ENCODE measurements around the gene FBXO38. TPM values are rescaled to one million over a fixed set of nuclear protein-coding genes. Genes with fewer than 3 reads are reported as not detected.

Gene FBXO38
- total RNA-seq, 4 donors from 2014 or later, result 70.0 to 182 (median 79.3) TPM

DNA sequence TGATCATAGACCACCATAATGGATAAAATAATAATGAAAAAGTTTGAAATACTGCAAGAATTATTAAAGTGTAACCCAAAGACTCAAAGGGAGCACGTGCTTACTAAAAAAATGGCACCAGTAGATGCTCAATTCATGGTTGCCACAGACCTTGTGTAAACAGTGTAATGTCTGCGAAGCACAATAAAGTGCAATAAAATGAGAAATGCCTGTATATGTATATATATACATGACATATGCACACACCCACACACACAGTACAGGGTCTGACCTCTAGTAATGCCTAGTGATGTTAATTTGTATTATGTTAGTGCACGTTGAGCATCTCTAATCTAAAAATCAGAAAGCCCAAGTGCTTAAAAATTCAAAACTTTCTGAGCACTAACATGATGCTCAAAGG is 52.3 kb downstream of the FBXO38 start:
- in situ Hi-C loops (cut with MboI; ENCODE audit: low pct_ligation_motif_present in 1 of 4, low pct_unique_long_range_greater_than_20kb in 1 of 4, low sequenced_read_pairs in 3 of 4) (loop anchor here in 2 of 4 donors (25.0 kb wide), 1 partner anchor 601 kb away; no protein-coding TSS in a partner anchor), intact Hi-C loops (cut with DNase I; ENCODE audit: low total_unique reads) (no loop called here)
- WGBS, 2 donors (ENCODE audit: low coverage in 1 of 2), result 52 to 64% methylated on average over 3 of the region's 3 CpGs
- no peaks in the 10 kb centered on the region for H3K4me1 ChIP-seq
- no peaks in the 10 kb centered on the region for H3K27me3 ChIP-seq
- no peak for DNase-seq
- TF ChIP-seq POLR2A (IDR thresholded peaks at IDR 0.05), result no peak
- TF ChIP-seq CTCF (IDR thresholded peaks at IDR 0.05), result no peak
- TF ChIP-seq POLR2AphosphoS5 (IDR thresholded peaks at IDR 0.05), result no peak
- no peak for TF ChIP-seq EP300 (IDR thresholded peaks at IDR 0.05; ENCODE audit: low read depth)
- no peak overlapping the region for H3K27ac ChIP-seq
- no peak overlapping the region for H3K4me3 ChIP-seq
- peaks cover 0 to 62% (median 18%) of the 10 kb centered on the region in 4 donors for H3K36me3 ChIP-seq
- H3K9me3 ChIP-seq, result no peaks in the 10 kb centered on the region

GRCh38 chr5:148437249-148437648 is 53.5 kb downstream of the FBXO38 start:
- intact Hi-C loops (cut with DNase I; ENCODE audit: low total_unique reads), result no loop called here
- peaks cover 0 to 75% (median 23%) of the 10 kb centered on the region in 4 donors for H3K36me3 ChIP-seq

DNA sequence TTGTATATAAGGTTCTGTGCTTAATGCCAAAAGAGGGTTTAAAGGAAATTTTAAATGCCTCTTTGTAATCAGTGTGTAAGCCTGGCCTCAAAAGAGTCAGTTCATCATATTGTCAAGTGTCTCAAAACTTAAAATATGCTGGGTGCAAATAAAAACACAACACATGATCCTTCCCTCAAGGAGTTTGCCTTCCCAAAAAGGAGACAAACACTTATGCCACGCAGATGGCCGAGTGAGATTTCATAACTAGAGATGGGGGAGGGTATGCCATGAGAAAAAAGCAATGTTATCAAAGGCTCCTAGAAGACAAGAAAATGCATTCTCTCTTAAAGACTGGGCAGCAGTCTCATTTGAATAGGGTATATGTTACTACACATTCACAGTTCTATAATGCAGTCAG is 55.2 kb downstream of the FBXO38 start:
- Histone ChIP-seq H3K4me3 (no peak overlapping the region), H3K27ac (no peak overlapping the region), H3K36me3 (peaks cover 0 to 71% (median 22%) of the 10 kb centered on the region in 4 donors), H3K27me3 (no peaks in the 10 kb centered on the region), H3K4me1 (peaks cover 0 to 3% (median 0%) of the 10 kb centered on the region in 4 donors), H3K9me3 (no peaks in the 10 kb centered on the region)
- intact Hi-C loops (cut with DNase I; ENCODE audit: low total_unique reads) (no loop called here), in situ Hi-C loops (cut with MboI; ENCODE audit: low pct_ligation_motif_present in 1 of 4, low pct_unique_long_range_greater_than_20kb in 1 of 4, low sequenced_read_pairs in 3 of 4) (loop anchor here in 2 of 4 donors (25.0 kb wide), 1 partner anchor 598 kb away; no protein-coding TSS in a partner anchor)
- TF ChIP-seq EP300 (IDR thresholded peaks at IDR 0.05; ENCODE audit: low read depth) (no peak), POLR2A (IDR thresholded peaks at IDR 0.05) (no peak), POLR2AphosphoS5 (IDR thresholded peaks at IDR 0.05) (no peak), CTCF (IDR thresholded peaks at IDR 0.05) (no peak)
- DNase-seq, result no peak
- 70 to 81% methylated on average over 2 of the region's 2 CpGs for WGBS, 2 donors (ENCODE audit: low coverage in 1 of 2)

More at GRCh38 chr5:148437249-148437648, 53.5 kb downstream of the FBXO38 start:
- Histone ChIP-seq H3K4me1 (no peaks in the 10 kb centered on the region), H3K27me3 (no peaks in the 10 kb centered on the region), H3K27ac (no peak overlapping the region), H3K9me3 (no peaks in the 10 kb centered on the region), H3K4me3 (no peak overlapping the region)
- WGBS, 2 donors (ENCODE audit: low coverage in 1 of 2), result 84 to 95% methylated on average over 5 to 6 of the region's 6 CpGs
- in situ Hi-C loops (cut with MboI; ENCODE audit: low pct_ligation_motif_present in 1 of 4, low pct_unique_long_range_greater_than_20kb in 1 of 4, low sequenced_read_pairs in 3 of 4), result loop anchor here in 2 of 4 donors (25.0 kb wide), 1 partner anchor 600 kb away; no protein-coding TSS in a partner anchor
- no peak for DNase-seq
- TF ChIP-seq EP300 (IDR thresholded peaks at IDR 0.05; ENCODE audit: low read depth) (no peak), CTCF (IDR thresholded peaks at IDR 0.05) (no peak), POLR2A (IDR thresholded peaks at IDR 0.05) (no peak), POLR2AphosphoS5 (IDR thresholded peaks at IDR 0.05) (no peak)

- TF ChIP-seq EP300 (IDR thresholded peaks at IDR 0.05; ENCODE audit: low read depth) (no peak), POLR2A (IDR thresholded peaks at IDR 0.05) (no peak), CTCF (IDR thresholded peaks at IDR 0.05) (no peak), POLR2AphosphoS5 (IDR thresholded peaks at IDR 0.05) (no peak)
Observed at GRCh38 chr5:148443241-148443640, 59.5 kb downstream of the FBXO38 start.

More at GRCh38 chr5:148443241-148443640, 59.5 kb downstream of the FBXO38 start:
- no peak for DNase-seq
- Histone ChIP-seq H3K4me3 (no peak overlapping the region), H3K36me3 (peaks cover 0 to 43% (median 16%) of the 10 kb centered on the region in 4 donors), H3K27me3 (no peaks in the 10 kb centered on the region), H3K4me1 (peaks cover 3 to 26% (median 7%) of the 10 kb centered on the region in 4 donors), H3K9me3 (no peaks in the 10 kb centered on the region), H3K27ac (no peak overlapping the region)
- in situ Hi-C loops (cut with MboI; ENCODE audit: low pct_ligation_motif_present in 1 of 4, low pct_unique_long_range_greater_than_20kb in 1 of 4, low sequenced_read_pairs in 3 of 4), result loop anchor here (10.0 to 25.0 kb wide), 4 partner anchors 282 to 594 kb away; no protein-coding TSS in a partner anchor
- 35 to 40% methylated on average over 1 of the region's 1 CpG for WGBS, 2 donors (ENCODE audit: low coverage in 1 of 2)
- intact Hi-C loops (cut with DNase I; ENCODE audit: low total_unique reads), result no loop called here
